Heart left ventricle (tissue), 16 donors: ENCODE measurements around the gene PEPD. TPM values are rescaled to one million over a fixed set of nuclear protein-coding genes. Genes with fewer than 3 reads are reported as not detected.

Source experiments
- ATAC-seq, 4 donors: fragments of 200-7000 bp; cut with Tn5 transposase; one replicate each; pipeline ENCODE4 v1.9.1; 2020 to 2022; ENCODE audit warnings: moderate library complexity in 4 of 4, mild to moderate bottlenecking in 3 of 4, moderate number of reproducible peaks in 1 of 4
- DNase-seq, 5 donors: peaks; one replicate each; pipeline ENCODE4 v3.0.0-alpha.2; 2020
- H3K27ac ChIP-seq, 12 donors: fragments of 200-600 bp; sonication (generic) in 4 of 12; one replicate each; pipeline versions ENCODE4 v1.5.0 to v1.8.0; 2016 to 2022; ENCODE audit warnings: mild to moderate bottlenecking in 2 of 12
- H3K27me3 ChIP-seq, 9 donors: fragments of 200-600 bp; sonication (generic) in 2 of 9; one replicate each; pipeline versions ENCODE4 v1.5.1 to v1.8.0; 2016 to 2022; ENCODE audit warnings: mild to moderate bottlenecking in 3 of 9
- H3K36me3 ChIP-seq, 9 donors: fragments of 200-600 bp; sonication (generic) in 2 of 9; one replicate each; pipeline versions ENCODE4 v1.5.0 to v1.8.0; 2018 to 2022; ENCODE audit warnings: mild to moderate bottlenecking in 2 of 9
- H3K4me1 ChIP-seq, 12 donors: fragments of 200-600 bp; sonication (generic) in 4 of 12; one replicate each; pipeline versions ENCODE4 v1.5.0 to v1.8.0; 2016 to 2022; ENCODE audit warnings: mild to moderate bottlenecking in 3 of 12
- H3K4me3 ChIP-seq, 12 donors: fragments of 200-600 bp; sonication (generic) in 4 of 12; one replicate each; pipeline versions ENCODE4 v1.5.0 to v1.8.0; 2017 to 2022; ENCODE audit warnings: mild to moderate bottlenecking in 9 of 12, moderate library complexity in 4 of 12
- H3K9me3 ChIP-seq, 12 donors: fragments of 200-600 bp; sonication (generic) in 4 of 12; one replicate each; pipeline versions ENCODE4 v1.5.0 to v1.8.0; 2016 to 2022; ENCODE audit warnings: mild to moderate bottlenecking in 1 of 12
- POLR2A ChIP-seq, 2 donors: fragments of 450-650 bp; IDR thresholded peaks; one replicate each; pipeline ENCODE4 v1.6.1; 2017; ENCODE audit warnings: antibody characterized with exemption in 2 of 2, mild to moderate bottlenecking in 2 of 2, moderate library complexity in 2 of 2
- WGBS, 4 donors: extraction: QIAGEN DNeasy Blood & Tissue Kit in 2 of 4; methylation state at CpG; one replicate each; pipeline versions ENCODE4 v1.1.5 to v1.1.7; 2013 to 2018; 5-methylcytosine and 5-hydroxymethylcytosine counted together
- intact Hi-C, 10 donors: fragments of 100-400 bp; cut with DNase I; formaldehyde crosslinking; loops; one replicate each; pipeline versions ENCODE4 v1.11.1 to v1.14.2; 2022
- polyA plus RNA-seq, 2 donors: library from polyadenylated mRNA; stranded (reverse); fragments of 200-250 nt; gene quantifications; one replicate each; pipeline ENCODE4 v1.2.3, GENCODE V29; 2013
- total RNA-seq, 9 donors: library from RNA; depleted of rRNA in 2 of 9; stranded (reverse); fragments of >200 nt in 2 of 9; fragmentation: NEBNext Ultra II Directional in 3 of 9; extraction: Animal tissue kit (Norgen Biotek cat#: 25700) in 3 of 9; gene quantifications; one replicate each; pipeline versions ENCODE4 v1.1.0 to v1.2.4, GENCODE V29; 2016 to 2023
- TF ChIP-seq, protein P1 (sequence below), 12 donors: fragments of 200-600 bp; sonication (generic) in 4 of 12; IDR thresholded peaks; one replicate each; pipeline versions ENCODE4 v1.5.0 to v1.8.0; 2018 to 2022; ENCODE audit warnings: antibody characterized with exemption in 12 of 12, mild to moderate bottlenecking in 5 of 12
- donor health status: ischemic (EF 13 %, LVEDD 7.1; RV severe dilation, severe dysfunction).
- donor health status: healthy with polysubstance abuse.
- donor health status: DM: no; HTN: yes; CAD: no.
- donor health status: DM: no; HTN: no; CAD: no.
- donor health status: ischemic (EF 25% LVEDD 6.9; RV normal size, moderate dysfunction).
- donor health status: ischemic (EF 25% LVEDD 5.7; RV mildly dilated, moderate dysfunction).
- donor health status: healthy.
- donor health status: DM: yes; HTN: yes; CAD: no.
- donor health status: ischemic (EF 35%, LVEDD 5.7; RV mildly dilated, moderate dysfunction).
- donor health status: nonischemic (EF 11% LVEDD 7.7; RV severe dilation, severe dysfunction).
- donor health status: DM: yes; HTN: yes; CAD: no.
- donor health status: PGD.
- donor health status: ischemic (EF 29% LVEDD 5.4; RV normal size, mild dysfunction).
- donor health status: nonischemic (EF 23%, LVEDD 6.1; RV moderate dilation, normal function).

PEPD gene
- total and polyA plus RNA-seq, 11 donors = 19.4 to 45.7 (median 29.9) TPM

- H3K36me3 ChIP-seq = no peaks in the 10 kb centered on the region
- whole genome bisulfite sequencing, 4 donors = 68 to 75% (median 69%) methylated on average over 5 of the region's 5 CpGs
- H3K4me3 ChIP-seq = no peak overlapping the region
- no peak for ATAC-seq
- H3K4me1 ChIP-seq = peaks cover 0 to 24% (median 14%) of the 10 kb centered on the region in 12 donors
- intact Hi-C loops = no loop called here
- no peaks in the 10 kb centered on the region for H3K9me3 ChIP-seq
- H3K27me3 ChIP-seq = no peaks in the 10 kb centered on the region
- TF ChIP-seq, protein P1, sequence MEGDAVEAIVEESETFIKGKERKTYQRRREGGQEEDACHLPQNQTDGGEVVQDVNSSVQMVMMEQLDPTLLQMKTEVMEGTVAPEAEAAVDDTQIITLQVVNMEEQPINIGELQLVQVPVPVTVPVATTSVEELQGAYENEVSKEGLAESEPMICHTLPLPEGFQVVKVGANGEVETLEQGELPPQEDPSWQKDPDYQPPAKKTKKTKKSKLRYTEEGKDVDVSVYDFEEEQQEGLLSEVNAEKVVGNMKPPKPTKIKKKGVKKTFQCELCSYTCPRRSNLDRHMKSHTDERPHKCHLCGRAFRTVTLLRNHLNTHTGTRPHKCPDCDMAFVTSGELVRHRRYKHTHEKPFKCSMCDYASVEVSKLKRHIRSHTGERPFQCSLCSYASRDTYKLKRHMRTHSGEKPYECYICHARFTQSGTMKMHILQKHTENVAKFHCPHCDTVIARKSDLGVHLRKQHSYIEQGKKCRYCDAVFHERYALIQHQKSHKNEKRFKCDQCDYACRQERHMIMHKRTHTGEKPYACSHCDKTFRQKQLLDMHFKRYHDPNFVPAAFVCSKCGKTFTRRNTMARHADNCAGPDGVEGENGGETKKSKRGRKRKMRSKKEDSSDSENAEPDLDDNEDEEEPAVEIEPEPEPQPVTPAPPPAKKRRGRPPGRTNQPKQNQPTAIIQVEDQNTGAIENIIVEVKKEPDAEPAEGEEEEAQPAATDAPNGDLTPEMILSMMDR (IDR thresholded peaks at IDR 0.05) = no peak
- TF ChIP-seq POLR2A (IDR thresholded peaks at IDR 0.05) = no peak
- no peak overlapping the region for H3K27ac ChIP-seq
- no peak for DNase-seq
These were observed 3.0 kb downstream of the PEPD start for GRCh38 chr19:33518541-33518940.

GRCh38 chr19:33517922-33518321 is 3.7 kb downstream of the PEPD start:
- TF ChIP-seq, protein P1 (IDR thresholded peaks at IDR 0.05) = no peak
- no peak for TF ChIP-seq POLR2A (IDR thresholded peaks at IDR 0.05)
- Histone ChIP-seq H3K4me3 (no peak overlapping the region), H3K27ac (no peak overlapping the region), H3K4me1 (peaks cover 0 to 24% (median 14%) of the 10 kb centered on the region in 12 donors), H3K36me3 (no peaks in the 10 kb centered on the region), H3K9me3 (no peaks in the 10 kb centered on the region), H3K27me3 (no peaks in the 10 kb centered on the region)
- DNase-seq (no peak), ATAC-seq (no peak)
- 86 to 94% (median 93%) methylated on average over 7 to 9 of the region's 9 CpGs for WGBS, 4 donors
- intact Hi-C loops = no loop called here

GRCh38 chr19:33515921-33516320 is 5.7 kb downstream of the PEPD start:
- intact Hi-C loops = no loop called here
- Histone ChIP-seq H3K27ac (no peak overlapping the region), H3K9me3 (no peaks in the 10 kb centered on the region), H3K27me3 (no peaks in the 10 kb centered on the region), H3K4me1 (peaks cover 0 to 15% (median 4%) of the 10 kb centered on the region in 12 donors), H3K4me3 (no peak overlapping the region), H3K36me3 (peaks cover 0 to 14% (median 5%) of the 10 kb centered on the region in 9 donors)
- 76 to 84% (median 82%) methylated on average over 4 of the region's 4 CpGs for WGBS, 4 donors
- no peak for ATAC-seq
- no peak for TF ChIP-seq POLR2A (IDR thresholded peaks at IDR 0.05)
- TF ChIP-seq, protein P1 (IDR thresholded peaks at IDR 0.05) = no peak
- no peak for DNase-seq

- H3K27ac ChIP-seq = no peak overlapping the region
- ATAC-seq = peak in 3 of 4 donors; percentile 22 to 47 (median 41)
- 67 to 77% (median 74%) methylated on average over 21 to 25 of the region's 25 CpGs for WGBS, 4 donors
- no peaks in the 10 kb centered on the region for H3K27me3 ChIP-seq
- H3K4me3 ChIP-seq = no peak overlapping the region
- no peak for TF ChIP-seq POLR2A (IDR thresholded peaks at IDR 0.05)
- TF ChIP-seq, protein P1 (IDR thresholded peaks at IDR 0.05) = no peak
- peak in 4 of 5 donors; percentile 33 to 73 (median 50) for DNase-seq
- intact Hi-C loops = no loop called here
- H3K4me1 ChIP-seq = peaks cover 0 to 10% (median 0%) of the 10 kb centered on the region in 12 donors
- H3K36me3 ChIP-seq = peaks cover 0 to 22% (median 8%) of the 10 kb centered on the region in 9 donors
- no peaks in the 10 kb centered on the region for H3K9me3 ChIP-seq
These were observed 6.6 kb downstream of the PEPD start for GRCh38 chr19:33514885-33515551.
